Ishikawa (cell line): Measurements from ENCODE around the gene CLDN20.
A peak's percentile ranks its signal among the peaks of the same experiment; 100 is the strongest.

Experiments
- CEBPB ChIP-seq: IDR thresholded peaks from 2 replicates; pipeline ENCODE4 v1.6.1; 2012
- CREB1 ChIP-seq: IDR thresholded peaks from 2 replicates; pipeline ENCODE4 v1.6.1; 2012; ENCODE audit warnings: low read depth
- EGR1 ChIP-seq: IDR thresholded peaks from 2 replicates; pipeline ENCODE4 v1.6.1; 2012
- EP300 ChIP-seq: IDR thresholded peaks from 2 replicates; pipeline ENCODE4 v1.6.1; 2012; ENCODE audit warnings: borderline replicate concordance
- FOXM1 ChIP-seq: IDR thresholded peaks from 2 replicates; pipeline ENCODE4 v1.6.1; 2012; ENCODE audit warnings: low read depth, borderline replicate concordance
- MAX ChIP-seq: IDR thresholded peaks from 2 replicates; pipeline ENCODE4 v1.6.1; 2012
- NFIC ChIP-seq: IDR thresholded peaks from 2 replicates; pipeline ENCODE4 v1.6.1; 2012
- RAD21 ChIP-seq: IDR thresholded peaks from 2 replicates; pipeline ENCODE4 v1.6.1; 2012; ENCODE audit warnings: low read depth
- REST ChIP-seq: IDR thresholded peaks from 2 replicates; pipeline ENCODE4 v1.6.1; 2012; ENCODE audit warnings: low read depth, mild to moderate bottlenecking
- TAF1 ChIP-seq: IDR thresholded peaks from 2 replicates; pipeline ENCODE4 v1.6.1; 2012; ENCODE audit warnings: low read depth, mild to moderate bottlenecking
- TCF12 ChIP-seq: IDR thresholded peaks from 2 replicates; pipeline ENCODE4 v1.6.1; 2012; ENCODE audit warnings: low read depth
- TEAD4 ChIP-seq: IDR thresholded peaks from 2 replicates; pipeline ENCODE4 v1.6.1; 2012
- USF1 ChIP-seq: IDR thresholded peaks from 2 replicates; pipeline ENCODE4 v1.6.1; 2012
- YY1 ChIP-seq: IDR thresholded peaks from 2 replicates; pipeline ENCODE4 v1.6.1; 2012; ENCODE audit warnings: low read depth
- ZBTB7A ChIP-seq: IDR thresholded peaks from 2 replicates; pipeline ENCODE4 v1.6.1; 2012; ENCODE audit warnings: low read depth

The CLDN20 gene

GRCh38 chr6:155247618-155248007, 16.2 kb upstream of the CLDN20 start:
- TF ChIP-seq CREB1 (no peak), TEAD4 (peak; percentile 92), EP300 (peak; percentile 68; the same call in 1 of the 2 replicates), TCF12 (peak; percentile 66; the same call in 1 of the 2 replicates), CEBPB (no peak), RAD21 (0 out of 2 replicates have a peak, but pooled peaks have one; percentile 7), YY1 (no peak)

GRCh38 chr6:155248008-155249001, 15.5 kb upstream of the CLDN20 start:
- no peak for TF ChIP-seq TAF1
- TF ChIP-seq RAD21 = peak; percentile 73
- TF ChIP-seq MAX = peak; percentile 56

DNA sequence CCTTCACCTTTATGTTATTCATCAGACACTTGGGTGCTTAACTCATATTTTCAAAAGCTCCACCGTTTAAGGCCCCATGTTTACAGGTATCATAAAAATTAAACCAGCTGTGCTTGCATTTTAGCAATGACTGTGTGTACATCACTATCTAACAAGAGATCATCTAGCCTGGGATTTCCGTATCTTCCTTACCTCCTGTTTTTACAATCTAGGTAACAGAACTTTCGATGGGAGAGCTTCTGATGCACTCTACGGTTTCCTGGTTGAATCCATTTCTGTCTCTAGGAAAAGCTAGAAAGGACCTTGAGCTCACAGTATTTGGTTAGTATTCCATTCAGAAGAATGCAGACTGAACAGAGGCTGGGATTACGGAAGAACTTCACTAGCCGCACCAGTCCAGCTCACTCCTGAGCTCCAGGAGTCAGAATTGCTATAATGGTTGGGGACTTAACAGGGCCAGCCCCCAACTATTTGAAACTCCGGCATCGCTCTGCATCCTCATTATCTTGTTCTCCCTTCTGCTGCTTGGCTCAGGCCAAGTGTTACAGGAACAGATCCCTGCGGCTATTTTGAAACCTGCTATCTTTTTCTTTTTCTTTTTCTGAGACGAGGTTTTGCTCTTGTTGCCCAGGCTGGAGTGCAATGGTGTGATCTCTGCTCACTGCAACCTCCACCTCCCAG, 13.0 kb upstream of the CLDN20 start:
- TF ChIP-seq RAD21 (no peak), USF1 (no peak), ZBTB7A (no peak), TEAD4 (no peak)

DNA sequence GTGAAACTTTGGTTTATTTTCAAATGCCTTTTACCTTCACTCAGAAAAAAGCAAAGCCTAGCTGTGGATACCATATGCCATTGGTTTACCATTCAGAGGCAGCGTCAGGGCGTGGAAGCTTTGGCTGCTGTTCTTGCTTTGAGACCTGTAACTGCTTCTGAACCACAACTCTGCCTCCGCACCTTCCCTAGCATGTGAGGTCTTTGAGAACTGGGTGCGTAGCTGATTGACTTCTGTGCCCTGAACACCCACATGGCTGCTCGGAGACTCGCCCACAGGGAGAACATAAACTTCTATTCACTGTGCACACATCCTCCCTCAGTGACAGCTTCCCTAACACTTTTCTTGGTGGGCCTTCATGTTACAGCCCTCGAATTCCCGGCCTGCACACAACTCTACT, 11.2 kb upstream of the CLDN20 start:
- TF ChIP-seq REST = no peak
- no peak for TF ChIP-seq EP300
- TF ChIP-seq NFIC = no peak
- TF ChIP-seq MAX = no peak
- no peak for TF ChIP-seq CEBPB
- no peak for TF ChIP-seq ZBTB7A
- TF ChIP-seq CREB1 = no peak
- no peak for TF ChIP-seq FOXM1
- no peak for TF ChIP-seq TCF12
- TF ChIP-seq YY1 = no peak
- TF ChIP-seq USF1 = no peak
- TF ChIP-seq EGR1 = no peak
- TF ChIP-seq TAF1 = no peak
- TF ChIP-seq RAD21 = no peak
- TF ChIP-seq TEAD4 = no peak

DNA sequence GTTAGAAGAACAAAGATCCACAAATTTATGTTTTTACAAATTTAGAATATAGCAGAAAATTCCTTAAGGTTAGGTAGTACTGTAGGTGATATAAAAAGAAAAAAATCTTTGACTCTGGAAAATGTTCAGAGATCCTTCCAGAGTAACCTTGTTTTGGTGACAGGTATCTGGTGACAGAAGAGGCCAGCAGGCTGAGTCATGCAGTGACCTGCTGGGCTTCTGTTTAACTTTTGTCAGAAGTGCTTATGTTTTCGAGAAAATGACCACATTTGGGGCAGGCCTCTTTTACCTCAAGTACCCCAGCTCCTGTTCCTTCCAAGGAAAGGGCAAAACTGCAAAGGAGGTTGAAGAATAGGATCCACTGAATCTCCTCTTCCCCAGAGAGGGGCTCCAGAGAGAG, 10.5 kb upstream of the CLDN20 start:
- TF ChIP-seq REST (no peak), EGR1 (no peak)

DNA sequence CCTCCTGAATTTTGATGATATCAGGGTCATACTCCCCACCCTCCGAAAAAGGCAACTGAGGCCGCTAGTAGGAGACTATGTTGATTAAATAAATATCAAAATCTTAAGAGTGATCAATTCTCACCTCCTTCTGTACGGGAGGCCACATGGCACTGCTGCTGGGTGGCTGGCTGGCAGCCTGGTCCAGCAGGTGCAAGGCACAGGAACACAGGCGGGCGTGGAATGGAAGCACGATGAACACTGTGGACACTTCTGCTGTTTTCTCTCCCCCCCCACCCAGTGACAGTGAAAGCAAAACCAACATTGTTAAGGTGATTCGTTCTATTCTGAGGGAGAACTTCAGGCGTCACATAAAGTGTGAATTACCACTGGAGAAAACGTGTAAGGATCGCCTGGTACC, 9.7 kb upstream of the CLDN20 start:
- no peak for TF ChIP-seq FOXM1
- TF ChIP-seq MAX = no peak
- TF ChIP-seq ZBTB7A = no peak
- TF ChIP-seq REST = no peak
- TF ChIP-seq CEBPB = no peak
- TF ChIP-seq TEAD4 = no peak
- no peak for TF ChIP-seq YY1
- no peak for TF ChIP-seq TAF1
- TF ChIP-seq EGR1 = no peak
- no peak for TF ChIP-seq NFIC
- no peak for TF ChIP-seq USF1
- TF ChIP-seq CREB1 = no peak
- TF ChIP-seq EP300 = no peak
- no peak for TF ChIP-seq TCF12
- no peak for TF ChIP-seq RAD21
